BLaER1 treated with 17β-estradiol and CSF1 and Interleukin-3, amounts not matched to agents 10 nM and 100 nM (cell line): ENCODE results near the gene CFAP157.

Experiments
- H3K27ac ChIP-seq, 11 experiments: shearing (Covaris generic); formaldehyde crosslinking; 2 replicates each; pipeline ENCODE4 v1.8.1; 2022
- H3K27me3 ChIP-seq, 11 experiments: shearing (Covaris generic); formaldehyde crosslinking; 2 replicates each; pipeline ENCODE4 v1.8.1; 2022
- H3K36me3 ChIP-seq, 11 experiments: shearing (Covaris generic); formaldehyde crosslinking; 2 replicates each; pipeline ENCODE4 v1.8.1; 2022
- H3K4me1 ChIP-seq, 10 experiments: shearing (Covaris generic); formaldehyde crosslinking; 2 replicates each; pipeline ENCODE4 v1.8.1; 2022
- H3K4me2 ChIP-seq, 11 experiments: shearing (Covaris generic); formaldehyde crosslinking; 2 replicates each; pipeline ENCODE4 v1.8.1; 2022
- H3K4me3 ChIP-seq, 10 experiments: shearing (Covaris generic); formaldehyde crosslinking; 2 replicates each; pipeline ENCODE4 v1.8.1; 2022
- H3K9ac ChIP-seq, 11 experiments: shearing (Covaris generic); formaldehyde crosslinking; 2 replicates each; pipeline ENCODE4 v1.8.1; 2022
- H3K9me3 ChIP-seq, 11 experiments: shearing (Covaris generic); formaldehyde crosslinking; replicated peaks in 1 of 11; 2 replicates each; pipeline ENCODE4 v1.8.1; 2022
- H4K20me1 ChIP-seq, 11 experiments: shearing (Covaris generic); formaldehyde crosslinking; 2 replicates each; pipeline ENCODE4 v1.8.1; 2022
- Cebpa-rat ChIP-seq, 11 experiments: shearing (Covaris generic); IDR thresholded peaks; 2 replicates each; pipeline ENCODE4 v1.8.1; 2022

CFAP157 gene

DNA sequence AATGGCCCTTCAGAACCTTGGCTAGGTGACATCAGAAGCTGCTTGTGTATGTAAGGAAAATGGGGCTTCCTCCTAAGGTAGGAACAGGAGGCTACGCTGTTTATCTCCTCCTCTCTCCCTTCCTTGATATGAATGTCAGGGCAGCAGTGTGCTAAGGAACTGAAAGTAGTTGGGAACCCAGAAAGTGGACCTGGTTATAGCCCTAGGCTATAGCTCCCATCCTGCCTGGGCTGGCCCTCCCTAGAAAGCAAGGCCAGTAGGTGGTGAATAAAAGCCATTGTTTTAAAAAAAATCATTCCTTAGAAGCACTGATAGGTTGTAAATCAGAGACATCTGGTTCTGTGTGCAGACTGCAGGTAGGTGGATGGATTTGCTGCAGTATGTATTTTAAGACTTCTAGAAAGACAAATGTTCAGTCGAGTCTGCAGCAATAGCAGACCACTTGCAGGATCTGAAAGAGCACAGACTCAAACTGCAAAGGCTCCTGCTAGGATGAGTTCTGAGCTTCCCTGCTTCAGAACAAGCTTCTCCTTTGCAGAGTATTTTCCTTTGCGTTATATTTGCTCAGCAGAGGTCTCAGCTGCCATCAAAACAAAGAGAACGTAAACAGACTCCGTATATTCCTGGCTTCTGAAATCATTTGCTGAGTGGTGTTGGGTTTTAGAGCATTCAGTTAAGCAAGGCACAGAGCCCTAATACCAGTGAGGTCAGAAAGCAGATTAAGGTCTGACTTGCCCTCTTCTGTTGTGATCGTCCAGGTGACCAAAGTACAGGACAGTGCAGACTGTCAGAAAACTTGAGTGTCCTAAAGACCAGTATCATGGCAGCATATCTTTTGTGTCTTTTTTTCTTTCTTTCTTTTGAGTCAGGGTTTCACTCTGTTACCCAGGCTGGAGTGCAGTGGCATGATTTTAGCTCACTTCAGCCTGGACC, 20.1 kb upstream of the CFAP157 start:
- Histone ChIP-seq H3K27me3 (no peaks in the 10 kb centered on the region), H4K20me1 (no peaks in the 10 kb centered on the region; a peak in 1 of 22 replicates), H3K36me3 (peaks cover 23 to 90% (median 60%) of the 10 kb centered on the region in 11 experiments; a peak in 20 of 22 replicates), H3K27ac (no peak overlapping the region), H3K4me1 (no peaks in the 10 kb centered on the region), H3K9me3 (peaks cover 0 to 14% (median 6%) of the 10 kb centered on the region in 11 experiments; a peak in 5 of 22 replicates), H3K9ac (no peak overlapping the region), H3K4me2 (no peak overlapping the region), H3K4me3 (no peak overlapping the region)
- TF ChIP-seq Cebpa-rat (IDR thresholded peaks at IDR 0.05), result no peak

DNA sequence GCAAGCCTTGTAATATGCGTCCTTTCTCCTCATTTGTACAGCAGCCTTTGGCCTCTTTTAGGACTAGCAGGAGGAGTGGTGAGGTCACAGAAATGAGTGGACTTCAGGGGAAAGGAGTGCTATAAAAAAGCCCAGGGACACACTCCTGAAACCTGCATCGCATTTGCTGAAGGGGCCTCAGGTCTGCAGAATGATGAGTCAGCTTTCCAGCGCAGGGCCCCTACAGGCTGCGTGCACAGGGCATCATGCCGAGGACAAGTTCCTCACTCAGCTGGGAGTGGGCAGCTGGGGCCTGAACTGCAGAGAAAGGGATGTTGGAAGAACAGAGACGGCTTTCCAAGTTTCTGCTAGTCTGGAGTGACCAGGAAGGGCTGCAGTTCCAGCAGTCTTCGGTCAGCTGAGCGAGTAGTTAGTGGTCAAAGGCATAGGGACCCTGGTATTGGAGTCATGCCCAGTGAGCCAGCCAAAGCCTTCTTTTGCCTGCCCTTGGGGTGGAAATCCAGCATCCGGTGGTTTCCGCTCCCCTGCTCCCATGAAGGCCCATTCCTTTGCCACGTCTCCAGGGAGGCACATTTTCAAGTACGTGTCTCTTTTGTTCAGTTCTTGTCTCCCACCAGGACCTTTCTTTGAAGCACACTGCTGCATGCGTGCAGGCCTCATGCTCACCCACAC, 17.3 kb upstream of the CFAP157 start:
- Histone ChIP-seq H3K36me3 (peaks cover 15 to 90% (median 55%) of the 10 kb centered on the region in 11 experiments; a peak in 20 of 22 replicates), H3K9ac (no peak overlapping the region), H3K4me2 (no peak overlapping the region), H3K9me3 (peaks cover 0 to 14% (median 6%) of the 10 kb centered on the region in 11 experiments; a peak in 5 of 22 replicates), H3K4me1 (no peaks in the 10 kb centered on the region), H3K4me3 (no peak overlapping the region), H3K27me3 (no peaks in the 10 kb centered on the region), H3K27ac (no peak overlapping the region), H4K20me1 (no peaks in the 10 kb centered on the region; a peak in 1 of 22 replicates)
- TF ChIP-seq Cebpa-rat (IDR thresholded peaks at IDR 0.05), result no peak

GRCh38 chr9:127690735-127691134, 16.1 kb upstream of the CFAP157 start:
- no peak overlapping the region for H3K4me2 ChIP-seq
- no peak overlapping the region; a peak in 1 of 22 replicates for H3K9ac ChIP-seq
- no peaks in the 10 kb centered on the region for H3K27me3 ChIP-seq
- H3K27ac ChIP-seq, result no peak overlapping the region
- H3K9me3 ChIP-seq, result peaks cover 0 to 14% (median 6%) of the 10 kb centered on the region in 11 experiments; a peak in 5 of 22 replicates
- no peak overlapping the region for H3K4me3 ChIP-seq
- no peaks in the 10 kb centered on the region; a peak in 1 of 22 replicates for H4K20me1 ChIP-seq
- H3K36me3 ChIP-seq, result peaks cover 18 to 91% (median 59%) of the 10 kb centered on the region in 11 experiments; a peak in 20 of 22 replicates
- no peaks in the 10 kb centered on the region for H3K4me1 ChIP-seq
- TF ChIP-seq Cebpa-rat (IDR thresholded peaks at IDR 0.05), result no peak

DNA sequence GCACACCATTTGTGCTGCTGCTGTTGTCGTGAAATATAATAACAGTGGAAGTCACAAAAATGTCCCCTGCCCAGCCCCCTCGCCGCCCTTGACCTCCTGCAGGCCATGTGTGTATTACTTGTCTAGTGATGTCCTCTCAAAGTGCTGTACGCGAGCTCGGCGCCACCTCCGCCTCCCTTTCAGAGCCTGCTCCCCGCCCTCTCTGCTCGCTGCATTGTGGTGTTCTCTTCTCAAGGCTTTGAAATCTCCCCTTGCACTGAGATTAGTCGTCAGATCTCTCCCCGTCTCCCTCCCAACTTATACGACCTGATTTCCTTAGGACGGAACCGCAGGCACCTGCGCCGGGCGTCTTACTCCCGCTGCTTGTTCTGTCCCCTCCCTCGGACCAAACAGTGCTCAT, 14.7 kb upstream of the CFAP157 start:
- H3K9ac ChIP-seq, result no peak overlapping the region
- H3K27me3 ChIP-seq, result no peaks in the 10 kb centered on the region
- TF ChIP-seq Cebpa-rat (IDR thresholded peaks at IDR 0.05), result no peak

GRCh38 chr9:127693143-127693542, 13.6 kb upstream of the CFAP157 start:
- H3K27me3 ChIP-seq, result no peaks in the 10 kb centered on the region
- H3K4me1 ChIP-seq, result no peaks in the 10 kb centered on the region
- peaks cover 18 to 68% (median 51%) of the 10 kb centered on the region in 11 experiments; a peak in 20 of 22 replicates for H3K36me3 ChIP-seq
- H3K9ac ChIP-seq, result no peak overlapping the region
- peaks cover 0 to 14% (median 6%) of the 10 kb centered on the region in 11 experiments; a peak in 5 of 22 replicates for H3K9me3 ChIP-seq
- H3K4me3 ChIP-seq, result no peak overlapping the region
- H3K4me2 ChIP-seq, result no peak overlapping the region
- no peaks in the 10 kb centered on the region; a peak in 2 of 22 replicates for H4K20me1 ChIP-seq
- no peak for TF ChIP-seq Cebpa-rat (IDR thresholded peaks at IDR 0.05)
- no peak overlapping the region for H3K27ac ChIP-seq

More for the DNA sequence above, 14.7 kb upstream of the CFAP157 start:
- Histone ChIP-seq H3K4me2 (no peak overlapping the region), H3K36me3 (peaks cover 18 to 79% (median 59%) of the 10 kb centered on the region in 11 experiments; a peak in 20 of 22 replicates), H3K27ac (no peak overlapping the region), H3K9me3 (peaks cover 0 to 14% (median 6%) of the 10 kb centered on the region in 11 experiments; a peak in 5 of 22 replicates), H3K4me3 (no peak overlapping the region), H3K4me1 (no peaks in the 10 kb centered on the region), H4K20me1 (no peaks in the 10 kb centered on the region; a peak in 1 of 22 replicates)

GRCh38 chr9:127693697-127694096, 13.1 kb upstream of the CFAP157 start:
- H3K27ac ChIP-seq, result no peak overlapping the region
- no peaks in the 10 kb centered on the region for H3K4me1 ChIP-seq
- no peak for TF ChIP-seq Cebpa-rat (IDR thresholded peaks at IDR 0.05)
- H3K36me3 ChIP-seq, result peaks cover 18 to 63% (median 46%) of the 10 kb centered on the region in 11 experiments; a peak in 20 of 22 replicates
- H3K9ac ChIP-seq, result no peak overlapping the region
- H3K9me3 ChIP-seq, result peaks cover 0 to 14% (median 6%) of the 10 kb centered on the region in 11 experiments; a peak in 5 of 22 replicates
- peaks cover 0 to 3% (median 0%) of the 10 kb centered on the region in 11 experiments; a peak in 2 of 22 replicates for H4K20me1 ChIP-seq
- no peak overlapping the region for H3K4me2 ChIP-seq
- no peak overlapping the region for H3K4me3 ChIP-seq
- no peaks in the 10 kb centered on the region for H3K27me3 ChIP-seq

GRCh38 chr9:127694890-127695720, 11.7 kb upstream of the CFAP157 start:
- H4K20me1 ChIP-seq, result peaks cover 0 to 3% (median 0%) of the 10 kb centered on the region in 11 experiments; a peak in 2 of 22 replicates
- H3K27ac ChIP-seq, result no peak overlapping the region
- TF ChIP-seq Cebpa-rat (IDR thresholded peaks at IDR 0.05), result no peak
- H3K36me3 ChIP-seq, result peaks cover 5 to 49% (median 32%) of the 10 kb centered on the region in 11 experiments; a peak in 19 of 22 replicates
- H3K4me1 ChIP-seq, result no peaks in the 10 kb centered on the region
- no peak overlapping the region for H3K9ac ChIP-seq
- peaks cover 0 to 8% (median 0%) of the 10 kb centered on the region in 11 experiments; a peak in 5 of 22 replicates for H3K9me3 ChIP-seq
- no peak overlapping the region for H3K4me2 ChIP-seq
- H3K27me3 ChIP-seq, result peaks cover 0 to 11% (median 6%) of the 10 kb centered on the region in 11 experiments; a peak in 11 of 22 replicates
- no peak overlapping the region for H3K4me3 ChIP-seq

GRCh38 chr9:127697575-127697974, 9.2 kb upstream of the CFAP157 start:
- no peak overlapping the region for H3K9ac ChIP-seq
- peaks cover 0 to 6% (median 0%) of the 10 kb centered on the region in 11 experiments; a peak in 3 of 22 replicates for H3K9me3 ChIP-seq
- H3K4me2 ChIP-seq, result no peak overlapping the region
- H3K4me3 ChIP-seq, result no peak overlapping the region
- no peak for TF ChIP-seq Cebpa-rat (IDR thresholded peaks at IDR 0.05)
- peaks cover 0 to 11% (median 6%) of the 10 kb centered on the region in 11 experiments; a peak in 11 of 22 replicates for H3K27me3 ChIP-seq
- H4K20me1 ChIP-seq, result peaks cover 0 to 3% (median 0%) of the 10 kb centered on the region in 11 experiments; a peak in 1 of 22 replicates
- no peak overlapping the region for H3K27ac ChIP-seq
- peaks cover 0 to 24% (median 17%) of the 10 kb centered on the region in 11 experiments; a peak in 9 of 22 replicates for H3K36me3 ChIP-seq
- no peaks in the 10 kb centered on the region for H3K4me1 ChIP-seq
